CD4-positive, alpha-beta T cell (primary cell): ENCODE results near the gene GRIPAP1. TPM values are rescaled to one million over a fixed set of nuclear protein-coding genes. Genes with fewer than 3 reads are reported as not detected.
A peak's percentile ranks its signal among the peaks of the same experiment; 100 is the strongest.

ENCODE experiments used
- ATAC-seq: fragments of 200-7000 bp; cut with Tn5 transposase; one replicate; pipeline ENCODE4 v1.10.0; 2022; ENCODE audit warnings: mild to moderate bottlenecking; ENCODE audit not compliant: poor library complexity
- CTCF ChIA-PET: fragments of 350-600 bp; sonication (Branson Sonifier 250); formaldehyde crosslinking; loops from one replicate; lab custom pipeline; 2021; ENCODE audit warnings: antibody characterized with exemption, inconsistent platforms; lab: Charles Lee
- POLR2A ChIA-PET: fragments of 350-600 bp; sonication (Branson Sonifier 250); formaldehyde crosslinking; loops from one replicate; lab custom pipeline; 2021; ENCODE audit warnings: antibody characterized with exemption, inconsistent platforms; lab: Charles Lee
- DNase-seq, 14 experiments: peaks; one replicate each; pipeline ENCODE4 v3.0.0-alpha.2; 2013 to 2020; ENCODE audit warnings: mixed read lengths in 2 of 14
- H3K27ac ChIP-seq, 2 donors: one replicate each; pipeline versions ENCODE4 v1.5.1 to v1.7.0; 2013; ENCODE audit warnings: low read length in 2 of 2, low read depth in 1 of 2, mild to moderate bottlenecking in 1 of 2
- H3K27me3 ChIP-seq, 2 experiments: 1 replicate in 1 of 2; 2 replicates in 1 of 2; pipeline versions ENCODE4 v1.6.1 to v1.7.0; 2013; ENCODE audit warnings: low read length in 2 of 2, control low read depth in 1 of 2, mild to moderate bottlenecking in 1 of 2, moderate library complexity in 1 of 2; ENCODE audit not compliant: insufficient read depth in 2 of 2, control insufficient read depth in 1 of 2
- H3K36me3 ChIP-seq: one replicate; pipeline ENCODE4 v1.6.1; 2013; ENCODE audit warnings: low read length, control low read depth; ENCODE audit not compliant: insufficient read depth
- H3K4me1 ChIP-seq: one replicate; pipeline ENCODE4 v1.6.1; 2013; ENCODE audit warnings: low read length, control low read depth; ENCODE audit not compliant: insufficient read depth
- H3K4me3 ChIP-seq: one replicate; pipeline ENCODE4 v1.5.1; 2013; ENCODE audit warnings: mild to moderate bottlenecking, low read length, moderate library complexity
- H3K9me3 ChIP-seq, 2 experiments: 1 replicate in 1 of 2; 2 replicates in 1 of 2; pipeline versions ENCODE4 v1.6.1 to v1.7.0; 2013; ENCODE audit warnings: low read length in 2 of 2, mild to moderate bottlenecking in 2 of 2, control low read depth in 1 of 2, moderate library complexity in 1 of 2; ENCODE audit not compliant: control insufficient read depth in 1 of 2, insufficient read depth in 1 of 2
- H3K27ac Mint-ChIP-seq: one replicate; pipeline ENCODE4 v1.8.0; 2020; ENCODE audit warnings: mixed read lengths
- H3K27me3 Mint-ChIP-seq: one replicate; pipeline ENCODE4 v1.8.0; 2021; ENCODE audit warnings: mixed read lengths
- H3K36me3 Mint-ChIP-seq: one replicate; pipeline ENCODE4 v1.8.0; 2021; ENCODE audit warnings: low read depth, mixed read lengths
- H3K4me1 Mint-ChIP-seq: one replicate; pipeline ENCODE4 v1.8.0; 2021; ENCODE audit warnings: low read depth, mixed read lengths
- H3K4me3 Mint-ChIP-seq: one replicate; pipeline ENCODE4 v1.8.0; 2020; ENCODE audit warnings: mild to moderate bottlenecking, mixed read lengths
- H3K9me3 Mint-ChIP-seq: one replicate; pipeline ENCODE4 v1.8.0; 2020; ENCODE audit warnings: mixed read lengths
- intact Hi-C, 2 experiments: fragments of 100-400 bp; cut with DNase I in 1 of 2; cut with micrococcal nuclease in 1 of 2; formaldehyde crosslinking; loops; one replicate each; pipeline versions ENCODE4 v1.15.1 to v1.9.0; 2023 to 2025; cut with DNase I, micrococcal nuclease
- total RNA-seq, 174 experiments: library from RNA in 2 of 174; stranded (reverse) in 2 of 174; gene quantifications; one replicate each; pipeline ENCODE4 v1.2.3 and lab custom pipeline; 2021 to 2026
- TF ChIP-seq, protein P1 (sequence below): fragments of 200-600 bp; IDR thresholded peaks from one replicate; pipeline ENCODE4 v1.8.0; 2022; ENCODE audit warnings: antibody characterized with exemption, mild to moderate bottlenecking

Gene GRIPAP1
- total RNA-seq, 2 experiments from 2014 or later = 100 to 101 TPM

- Histone ChIP-seq H3K27ac (no peak overlapping the region), H3K9me3 (no peaks in the 10 kb centered on the region), H3K36me3 (peaks cover 48% of the 10 kb centered on the region), H3K27me3 (no peaks in the 10 kb centered on the region), H3K4me3 (no peak overlapping the region), H3K4me1 (peaks cover 24% of the 10 kb centered on the region)
- DNase-seq (no peak), ATAC-seq (no peak)
- POLR2A ChIA-PET = no interaction called here
- Mint-ChIP-seq H3K27me3 (no peaks in the 10 kb centered on the region), H3K36me3 (peaks cover 64% of the 10 kb centered on the region), H3K9me3 (no peaks in the 10 kb centered on the region), H3K4me1 (peaks cover 23% of the 10 kb centered on the region), H3K27ac (no peak overlapping the region), H3K4me3 (no peak overlapping the region)
- TF ChIP-seq, protein P1, sequence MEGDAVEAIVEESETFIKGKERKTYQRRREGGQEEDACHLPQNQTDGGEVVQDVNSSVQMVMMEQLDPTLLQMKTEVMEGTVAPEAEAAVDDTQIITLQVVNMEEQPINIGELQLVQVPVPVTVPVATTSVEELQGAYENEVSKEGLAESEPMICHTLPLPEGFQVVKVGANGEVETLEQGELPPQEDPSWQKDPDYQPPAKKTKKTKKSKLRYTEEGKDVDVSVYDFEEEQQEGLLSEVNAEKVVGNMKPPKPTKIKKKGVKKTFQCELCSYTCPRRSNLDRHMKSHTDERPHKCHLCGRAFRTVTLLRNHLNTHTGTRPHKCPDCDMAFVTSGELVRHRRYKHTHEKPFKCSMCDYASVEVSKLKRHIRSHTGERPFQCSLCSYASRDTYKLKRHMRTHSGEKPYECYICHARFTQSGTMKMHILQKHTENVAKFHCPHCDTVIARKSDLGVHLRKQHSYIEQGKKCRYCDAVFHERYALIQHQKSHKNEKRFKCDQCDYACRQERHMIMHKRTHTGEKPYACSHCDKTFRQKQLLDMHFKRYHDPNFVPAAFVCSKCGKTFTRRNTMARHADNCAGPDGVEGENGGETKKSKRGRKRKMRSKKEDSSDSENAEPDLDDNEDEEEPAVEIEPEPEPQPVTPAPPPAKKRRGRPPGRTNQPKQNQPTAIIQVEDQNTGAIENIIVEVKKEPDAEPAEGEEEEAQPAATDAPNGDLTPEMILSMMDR = no peak
- CTCF ChIA-PET = no interaction called here
- intact Hi-C loops = loop anchor here in 1 of 2 experiments (10.0 kb wide), 1 partner anchor 757 kb away; no protein-coding TSS in a partner anchor
Observed at GRCh38 chrX:48997455-48997854, 4.6 kb downstream of the GRIPAP1 start.

GRCh38 chrX:48996969-48997368, 5.1 kb downstream of the GRIPAP1 start:
- peak in 3 of 14 experiments; percentile 10 to 28 (median 24) for DNase-seq
- H3K36me3 Mint-ChIP-seq = peaks cover 63% of the 10 kb centered on the region

GRCh38 chrX:48992341-48992740, 9.7 kb downstream of the GRIPAP1 start:
- no peaks in the 10 kb centered on the region for H3K9me3 ChIP-seq
- DNase-seq (no peak), ATAC-seq (no peak)
- ChIA-PET POLR2A (no interaction called here), CTCF (no interaction called here)
- H3K27me3 Mint-ChIP-seq = no peaks in the 10 kb centered on the region
- no peaks in the 10 kb centered on the region for H3K4me1 Mint-ChIP-seq
- H3K4me3 Mint-ChIP-seq = no peak overlapping the region
- TF ChIP-seq, protein P1 = no peak
- H3K36me3 ChIP-seq = peaks cover 69% of the 10 kb centered on the region
- H3K9me3 Mint-ChIP-seq = no peaks in the 10 kb centered on the region
- H3K4me1 ChIP-seq = no peaks in the 10 kb centered on the region
- no peaks in the 10 kb centered on the region for H3K27me3 ChIP-seq
- no peak overlapping the region for H3K27ac ChIP-seq
- intact Hi-C loops = loop anchor here in 1 of 2 experiments (10.0 kb wide), 1 partner anchor 762 kb away; no protein-coding TSS in a partner anchor
- H3K27ac Mint-ChIP-seq = no peak overlapping the region
- peaks cover 62% of the 10 kb centered on the region for H3K36me3 Mint-ChIP-seq
- no peak overlapping the region for H3K4me3 ChIP-seq

More at GRCh38 chrX:48996969-48997368, 5.1 kb downstream of the GRIPAP1 start:
- peaks cover 51% of the 10 kb centered on the region for H3K36me3 ChIP-seq
- no peak overlapping the region for H3K27ac ChIP-seq
- H3K9me3 Mint-ChIP-seq = no peaks in the 10 kb centered on the region
- no peaks in the 10 kb centered on the region for H3K9me3 ChIP-seq
- ChIA-PET POLR2A (no interaction called here), CTCF (no interaction called here)
- peaks cover 20% of the 10 kb centered on the region for H3K4me1 Mint-ChIP-seq
- no peak overlapping the region for H3K27ac Mint-ChIP-seq
- no peak for ATAC-seq
- intact Hi-C loops = loop anchor here in 1 of 2 experiments (10.0 kb wide), 1 partner anchor 758 kb away; no protein-coding TSS in a partner anchor
- H3K27me3 ChIP-seq = no peaks in the 10 kb centered on the region
- H3K4me1 ChIP-seq = peaks cover 24% of the 10 kb centered on the region
- no peak overlapping the region for H3K4me3 Mint-ChIP-seq
- TF ChIP-seq, protein P1 = no peak
- H3K27me3 Mint-ChIP-seq = no peaks in the 10 kb centered on the region
- H3K4me3 ChIP-seq = no peak overlapping the region
